Measurements from ENCODE around the gene PPIP5K1. TPM values are rescaled to one million over a fixed set of nuclear protein-coding genes. Genes with fewer than 3 reads are reported as not detected.

The PPIP5K1 gene
- total RNA-seq, 1 experiment from 2014 or later: 34.4 TPM

- no peak for TF ChIP-seq AFF4 (CRISPR knock-in tag; IDR thresholded peaks at IDR 0.05; ENCODE audit: borderline replicate concordance)
- no peak for TF ChIP-seq MAX (CRISPR knock-in tag; IDR thresholded peaks at IDR 0.05)
- TF ChIP-seq CBFB (CRISPR knock-in tag; IDR thresholded peaks at IDR 0.05; ENCODE audit: low read depth): no peak
- TF ChIP-seq ZBTB21 (CRISPR knock-in tag; IDR thresholded peaks at IDR 0.05; ENCODE audit: borderline replicate concordance): no peak
- no peak for TF ChIP-seq IRF2 (CRISPR knock-in tag; IDR thresholded peaks at IDR 0.05; ENCODE audit: borderline replicate concordance, low read depth)
- TF ChIP-seq ZNF232 (CRISPR knock-in tag; IDR thresholded peaks at IDR 0.05): no peak
- TF ChIP-seq ZNF263 (CRISPR knock-in tag; IDR thresholded peaks at IDR 0.05; ENCODE audit: low read depth): no peak
- no peak for TF ChIP-seq TEAD4 (CRISPR knock-in tag; IDR thresholded peaks at IDR 0.05)
- no peak for TF ChIP-seq CDX4 (CRISPR knock-in tag; IDR thresholded peaks at IDR 0.05; ENCODE audit: borderline replicate concordance)
- TF ChIP-seq MYBL2 (CRISPR knock-in tag; IDR thresholded peaks at IDR 0.05): no peak
- no peak for TF ChIP-seq ZNF512 (CRISPR knock-in tag; IDR thresholded peaks at IDR 0.05; ENCODE audit: borderline replicate concordance)
- TF ChIP-seq ZNF121 (CRISPR knock-in tag; IDR thresholded peaks at IDR 0.05): no peak
- TF ChIP-seq ZNF138 (CRISPR knock-in tag; conservative IDR thresholded peaks at IDR 0.05): no peak
- TF ChIP-seq NR1H2 (CRISPR knock-in tag; IDR thresholded peaks at IDR 0.05): no peak
- H3K27me3 Mint-ChIP-seq (ENCODE audit: low read depth): peaks cover 46% of the 10 kb centered on the region
- peaks cover 14% of the 10 kb centered on the region for H3K4me1 Mint-ChIP-seq
- H3K36me3 Mint-ChIP-seq: no peaks in the 10 kb centered on the region
- no peak overlapping the region for H3K27ac Mint-ChIP-seq
- no peaks in the 10 kb centered on the region for H3K9me3 Mint-ChIP-seq
- ATAC-seq (no peak), DNase-seq (ENCODE audit: low spot score) (no peak)
- no peak overlapping the region for H3K4me3 Mint-ChIP-seq
- ChIA-PET POLR2A (no interaction called here), CTCF (interaction anchor here (1.3 kb wide), 1 partner anchor 11 kb away, joined by 3 read pairs; no protein-coding TSS in a partner anchor)
Observed at GRCh38 chr15:43522247-43522646, 67.8 kb downstream of the PPIP5K1 start.

- ChIA-PET CTCF (no interaction called here), POLR2A (no interaction called here)
- DNase-seq (ENCODE audit: low spot score): no peak
- H3K9me3 Mint-ChIP-seq: no peaks in the 10 kb centered on the region
- no peak for ATAC-seq
- H3K4me1 Mint-ChIP-seq: peaks cover 22% of the 10 kb centered on the region
- H3K36me3 Mint-ChIP-seq: no peaks in the 10 kb centered on the region
- no peak overlapping the region for H3K27ac Mint-ChIP-seq
- H3K27me3 Mint-ChIP-seq (ENCODE audit: low read depth): peaks cover 54% of the 10 kb centered on the region
- no peak overlapping the region for H3K4me3 Mint-ChIP-seq
- no peak for TF ChIP-seq E2F5 (CRISPR knock-in tag; IDR thresholded peaks at IDR 0.05)
- TF ChIP-seq AR (CRISPR knock-in tag; IDR thresholded peaks at IDR 0.05): no peak
- TF ChIP-seq OVOL2 (CRISPR knock-in tag; IDR thresholded peaks at IDR 0.05; ENCODE audit: borderline replicate concordance): no peak
- no peak for TF ChIP-seq JUN (CRISPR knock-in tag; IDR thresholded peaks at IDR 0.05)
- no peak for TF ChIP-seq ARID4B (CRISPR knock-in tag; IDR thresholded peaks at IDR 0.05; ENCODE audit: borderline replicate concordance)
- no peak for TF ChIP-seq MLX (CRISPR knock-in tag; IDR thresholded peaks at IDR 0.05)
- no peak for TF ChIP-seq ATF1 (CRISPR knock-in tag; IDR thresholded peaks at IDR 0.05)
Observed at GRCh38 chr15:43521419-43521818, 68.6 kb downstream of the PPIP5K1 start.
